NCI-H2107 treated with DMSO at 0.1 percent for 48 hours (cell line): ENCODE measurements around the gene DSTN.

Experiments used
- DNase-seq: peaks from one replicate; lab custom pipeline; 2025; ENCODE audit not compliant: unreplicated experiment; lab: John Stamatoyannopoulos, UW

Gene DSTN

DNA sequence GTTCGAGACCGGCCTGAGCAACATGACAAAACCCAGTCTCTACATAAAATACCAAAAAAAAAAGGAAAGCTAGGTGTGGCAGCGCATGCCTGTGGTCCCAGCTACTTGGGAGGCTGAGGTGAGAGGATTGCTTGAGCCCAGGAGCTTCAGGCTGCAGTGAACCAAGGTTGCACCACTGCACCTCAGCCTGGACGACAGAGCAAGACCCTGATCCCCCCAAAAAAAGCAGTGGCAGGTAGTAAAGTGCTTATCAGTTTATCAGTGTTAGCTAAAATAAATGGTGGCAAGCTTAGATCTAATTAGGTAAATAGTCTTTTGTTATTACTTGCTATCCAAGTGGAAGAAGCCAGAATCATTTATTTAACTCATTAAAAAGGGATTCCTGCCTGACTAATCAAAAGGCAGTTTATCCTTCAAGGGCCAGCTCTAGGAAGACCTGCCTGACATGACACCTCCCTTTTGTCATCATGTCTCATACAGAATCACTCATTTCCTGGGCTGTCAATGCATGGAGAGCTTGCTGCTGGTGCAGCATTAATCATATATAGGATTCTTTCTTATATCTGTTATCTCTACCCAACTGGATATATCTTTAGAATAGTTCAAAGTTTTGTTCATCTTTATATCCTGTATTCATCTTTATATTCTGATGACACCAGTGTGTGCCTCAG lies 9.6 kb downstream of the DSTN start:
- DNase-seq: no peak

DNA sequence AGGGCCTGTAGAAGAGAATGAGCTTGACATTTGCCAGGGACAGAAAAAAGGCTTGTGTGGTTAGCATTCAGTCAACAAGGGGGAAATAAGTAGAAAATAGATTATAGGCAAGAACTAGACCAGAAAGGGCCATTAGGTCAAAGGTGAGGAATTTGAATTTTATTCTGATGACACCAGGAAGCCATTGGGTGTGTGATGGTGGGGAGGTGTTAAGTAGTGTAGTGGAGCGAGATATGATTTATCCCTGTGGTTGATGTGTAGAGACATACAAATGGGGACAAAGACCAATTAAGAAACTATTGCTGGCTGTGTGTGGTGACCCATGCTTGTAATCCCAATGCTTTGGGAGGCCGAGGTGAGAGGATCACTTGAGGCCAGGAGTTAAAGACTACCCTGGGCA lies 11.0 kb downstream of the DSTN start:
- DNase-seq: no peak

DNA sequence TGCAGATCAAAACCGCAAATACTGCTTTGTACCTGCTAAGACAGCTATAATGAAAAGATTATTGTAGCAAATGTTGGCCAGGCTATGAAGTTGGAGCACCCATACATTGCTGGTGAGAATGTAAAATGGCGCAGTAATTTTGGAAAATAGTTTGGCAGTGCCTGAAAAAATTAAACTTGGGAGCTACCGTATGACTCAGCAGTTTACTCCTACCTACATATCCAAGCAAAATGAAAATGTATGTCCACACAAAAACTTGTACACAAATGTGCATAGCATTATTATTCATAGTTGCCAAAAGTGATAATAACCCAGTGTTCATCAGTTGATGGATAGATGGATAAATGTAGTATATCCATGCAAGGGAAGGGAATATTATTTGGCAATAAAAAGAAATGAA lies 13.3 kb downstream of the DSTN start:
- DNase-seq: no peak

- no peak for DNase-seq
Observed at GRCh38 chr20:17584689-17585088, 14.8 kb downstream of the DSTN start.

DNA sequence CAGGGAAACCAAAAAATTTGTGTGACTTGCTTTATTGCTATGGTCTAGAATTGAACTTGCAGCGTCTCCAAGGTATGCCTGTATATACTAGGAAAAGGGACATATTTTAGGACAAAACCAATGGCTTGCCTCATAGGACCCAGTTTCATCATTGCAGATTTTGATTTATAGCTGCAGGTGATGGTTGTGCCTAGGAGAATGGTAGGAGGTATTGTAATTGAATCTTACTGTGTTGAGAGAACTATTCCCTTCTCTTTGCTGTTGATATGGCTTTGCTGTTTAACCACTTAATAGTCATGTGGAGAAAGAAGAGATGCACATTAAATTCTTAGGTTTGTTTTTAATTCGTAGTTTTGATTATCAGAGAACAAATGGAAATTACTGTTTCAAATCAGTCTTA lies 16.4 kb downstream of the DSTN start:
- DNase-seq: no peak

DNA sequence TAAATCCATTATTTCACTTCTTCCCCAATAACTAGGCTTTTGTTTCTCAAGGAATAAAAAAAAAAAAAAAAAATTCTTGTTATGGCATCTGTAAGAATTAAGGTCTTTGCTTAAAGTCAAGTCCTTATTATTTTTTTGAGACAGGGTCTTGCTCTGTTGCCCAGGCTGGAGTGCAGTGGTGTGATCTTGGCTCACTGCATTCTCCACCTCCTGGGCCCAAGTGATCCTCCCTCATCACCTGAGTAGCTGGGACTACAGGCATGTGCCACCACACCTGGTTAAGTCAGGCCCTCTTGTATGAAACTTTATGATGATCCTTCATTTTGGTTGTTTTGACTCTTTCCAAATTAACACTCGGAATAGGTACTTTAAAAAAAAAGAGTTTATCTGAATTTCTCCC lies 17.3 kb downstream of the DSTN start:
- DNase-seq: no peak

DNA sequence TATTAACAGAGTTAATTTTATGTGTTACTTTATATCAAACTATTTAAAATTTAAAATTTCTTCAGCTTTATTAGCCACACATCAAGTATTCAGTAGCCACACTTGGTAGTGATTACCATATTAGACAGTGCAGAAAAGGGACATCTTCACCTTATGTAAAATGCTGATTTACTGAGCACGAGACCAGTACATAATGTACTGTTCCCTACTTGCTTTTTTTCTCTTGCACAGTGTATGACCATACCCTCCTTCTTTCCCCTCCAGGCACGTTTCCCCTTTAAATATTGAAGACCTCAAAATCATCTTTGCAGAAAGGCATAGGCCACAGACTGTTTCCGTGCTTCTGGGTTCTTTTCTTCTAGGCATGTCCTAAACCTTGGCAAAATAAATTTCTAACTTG lies 17.9 kb downstream of the DSTN start:
- no peak for DNase-seq

DNA sequence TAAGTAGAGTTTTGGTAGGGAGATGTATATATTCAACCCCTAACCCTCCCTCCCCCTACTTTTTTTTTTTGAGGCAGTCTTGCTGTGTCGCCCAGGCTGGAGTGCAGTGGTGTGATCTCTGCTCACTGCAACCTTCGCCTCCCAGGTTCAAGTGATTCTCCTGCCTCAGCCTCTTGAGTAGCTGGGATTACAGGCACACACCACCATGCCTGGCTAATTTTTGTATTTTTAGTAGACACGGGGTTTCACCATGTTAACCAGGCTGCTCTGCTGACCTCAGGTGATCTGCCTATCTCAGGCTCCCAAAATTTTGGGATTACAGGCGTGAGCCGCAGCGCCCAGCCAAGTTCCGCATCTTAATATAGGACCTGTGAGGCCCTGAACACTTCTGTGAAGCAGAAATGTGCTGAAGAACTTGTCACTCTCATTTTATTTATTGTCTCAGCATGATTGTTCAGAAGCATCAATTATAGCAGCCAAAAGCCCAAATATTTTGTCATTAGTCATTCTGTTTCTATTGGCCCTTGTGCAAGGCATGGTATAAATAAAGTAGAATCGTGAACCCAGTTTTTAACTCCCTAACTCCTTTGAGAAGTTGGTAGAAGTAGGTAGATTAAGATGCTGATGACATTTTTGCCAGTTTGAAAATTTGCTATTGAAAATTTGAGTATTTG lies 19.4 kb downstream of the DSTN start:
- DNase-seq: no peak

DNA sequence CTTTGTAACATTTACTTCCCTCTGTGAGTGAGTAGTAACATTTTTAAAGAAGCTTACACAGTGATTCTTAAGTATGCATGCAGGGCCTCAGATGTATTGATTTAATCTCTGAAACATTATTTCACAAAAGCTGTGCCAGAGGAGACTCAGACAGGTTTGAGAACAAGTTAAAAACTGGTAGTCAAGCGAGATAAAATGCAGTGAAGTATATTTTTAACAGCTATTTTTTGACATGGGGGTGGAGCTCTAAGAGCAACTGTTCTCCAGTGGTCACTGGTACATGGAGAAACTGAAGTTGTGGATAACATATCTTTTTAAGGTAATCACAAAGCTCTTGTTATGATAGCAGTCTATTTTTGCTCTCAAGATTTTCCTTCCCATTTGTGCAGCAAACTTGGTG lies 20.4 kb downstream of the DSTN start:
- no peak for DNase-seq

GRCh38 chr20:17593902-17594301 lies 24.0 kb downstream of the DSTN start:
- DNase-seq: no peak

GRCh38 chr20:17594443-17594842 lies 24.6 kb downstream of the DSTN start:
- DNase-seq: no peak

- no peak for DNase-seq
Observed at GRCh38 chr20:17595856-17596255, 26.0 kb downstream of the DSTN start.

DNA sequence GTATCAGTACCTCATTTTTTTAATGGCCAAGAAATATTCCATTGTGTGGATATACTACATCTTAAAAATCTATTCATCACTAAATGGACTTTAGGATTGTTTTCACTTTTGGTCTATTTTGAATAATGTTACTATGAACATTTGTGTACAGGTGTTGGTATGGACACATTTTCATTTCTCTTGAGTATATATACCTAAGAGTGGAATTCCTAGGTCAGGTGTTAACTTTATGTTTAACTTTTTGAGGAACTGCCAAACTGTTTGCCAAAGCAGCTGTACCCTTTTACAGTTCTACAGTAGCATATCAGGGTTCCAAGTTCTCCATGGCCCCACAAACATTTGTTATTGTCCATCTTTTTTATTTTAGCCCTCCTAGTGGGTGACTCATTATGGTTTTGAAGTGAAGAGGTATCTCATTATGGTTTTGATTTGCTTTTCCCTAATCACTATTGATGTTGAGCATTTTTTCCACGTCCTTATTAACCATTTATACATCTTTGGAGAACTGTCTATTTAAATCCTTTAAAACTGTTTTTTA lies 28.2 kb downstream of the DSTN start:
- DNase-seq: no peak

GRCh38 chr20:17601957-17602356 lies 32.1 kb downstream of the DSTN start:
- DNase-seq: no peak

DNA sequence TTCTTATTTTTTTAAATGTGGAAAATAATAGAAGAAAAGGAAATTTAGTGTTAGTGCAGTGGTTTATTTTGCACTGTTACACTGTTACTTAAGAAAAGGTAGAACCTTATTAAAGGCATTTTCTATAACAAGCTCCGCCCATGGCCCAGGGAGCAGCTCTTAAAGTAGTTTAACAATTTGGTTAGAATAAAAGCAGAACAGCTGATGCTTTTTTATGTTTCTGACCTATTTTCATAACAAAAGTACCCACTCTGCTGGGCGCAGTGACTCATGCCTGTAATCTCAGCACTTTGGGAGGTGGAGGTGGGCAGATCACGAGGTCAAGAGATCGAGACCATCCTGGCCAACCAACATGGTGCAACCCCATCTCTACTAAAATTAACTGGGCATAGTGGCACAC lies 32.6 kb downstream of the DSTN start:
- DNase-seq: no peak

DNA sequence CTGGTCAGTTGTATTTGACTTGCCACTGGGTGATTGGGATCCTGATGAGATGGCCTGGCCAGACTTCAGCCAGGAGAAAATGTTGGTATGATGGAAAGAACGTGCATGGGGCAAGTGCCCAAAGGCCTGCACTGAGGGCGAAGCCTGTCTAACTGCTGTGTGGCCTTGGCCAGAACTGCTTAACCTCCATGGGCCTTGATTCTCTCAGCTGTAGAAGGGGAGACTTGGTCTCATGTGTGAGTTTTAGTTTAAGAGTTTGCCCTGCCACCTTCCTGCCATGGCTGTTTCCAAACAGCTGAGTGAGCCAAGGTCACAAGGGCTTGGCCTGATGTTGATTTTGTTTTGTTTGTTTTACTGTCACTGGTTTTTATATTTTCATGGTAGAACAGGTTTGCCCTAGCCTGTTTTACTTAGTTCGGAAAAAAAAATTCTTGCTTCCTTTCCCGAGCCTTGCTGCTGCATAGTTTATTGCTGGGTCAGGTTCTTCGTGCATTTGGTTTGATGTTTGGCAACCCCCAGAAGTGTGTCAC lies 35.3 kb downstream of the DSTN start:
- DNase-seq: no peak

DNA sequence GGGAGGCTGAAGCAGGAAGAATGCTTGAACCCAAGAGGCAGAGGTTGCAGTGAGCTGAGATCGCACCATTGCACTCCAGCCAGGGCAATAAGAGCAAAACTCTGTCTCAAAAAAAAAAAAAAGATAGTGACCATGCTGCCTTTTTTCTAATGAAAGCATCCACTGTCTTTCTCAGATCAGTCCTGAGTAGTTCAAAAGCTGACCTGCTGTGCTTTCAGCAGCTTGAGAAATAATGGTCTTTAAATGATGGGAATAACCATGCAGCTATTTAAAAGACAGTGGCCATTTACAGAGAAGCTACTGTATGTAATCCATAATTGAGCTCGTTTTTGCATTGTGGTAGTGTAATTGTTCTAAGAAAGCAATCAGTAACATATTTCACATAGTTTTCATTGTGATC lies 36.1 kb downstream of the DSTN start:
- no peak for DNase-seq

DNA sequence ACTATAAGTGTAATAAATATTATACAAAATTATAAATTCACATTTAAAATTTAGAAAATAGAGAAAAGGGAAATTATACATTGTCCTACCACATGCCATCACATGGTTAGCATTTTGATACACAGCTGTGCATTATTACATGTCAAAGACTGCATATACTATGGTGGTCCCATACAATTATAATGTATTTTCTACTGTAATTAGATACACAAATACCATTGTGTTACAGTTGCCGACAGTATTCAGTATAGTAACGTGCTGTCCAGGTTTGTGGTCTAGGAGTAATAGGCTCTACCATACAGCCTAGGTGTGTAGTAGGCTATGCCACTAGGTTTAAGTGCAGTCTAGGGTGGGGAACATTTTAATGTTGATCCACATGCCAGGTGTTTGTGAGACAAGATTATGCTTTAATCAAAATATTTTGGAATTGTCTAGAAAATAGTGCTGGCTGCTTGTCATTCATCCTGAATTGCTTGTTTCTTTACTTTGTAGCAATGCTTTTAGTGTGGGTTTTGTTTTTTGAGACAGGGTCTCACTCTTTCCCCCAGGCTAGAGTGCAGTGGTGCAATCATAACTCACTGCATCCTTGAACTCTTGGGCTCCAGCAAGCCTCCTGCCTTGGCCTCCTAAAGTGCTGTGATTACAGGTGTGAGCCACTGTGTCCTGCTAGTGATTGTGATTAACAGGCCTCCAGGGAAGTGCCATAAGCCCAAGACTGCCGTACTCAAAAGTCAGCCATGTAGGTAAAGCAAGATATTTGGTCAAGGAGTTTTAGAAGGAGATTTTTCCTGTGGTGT lies 39.0 kb downstream of the DSTN start:
- no peak for DNase-seq

- DNase-seq: no peak
Observed at GRCh38 chr20:17609811-17610377, 40.0 kb downstream of the DSTN start.

- no peak for DNase-seq
Observed at GRCh38 chr20:17610566-17611289, 40.9 kb downstream of the DSTN start.

- no peak for DNase-seq
Observed at GRCh38 chr20:17611290-17611539, 41.3 kb downstream of the DSTN start.
